Mesenteric fat pad (tissue), 1 donor: ENCODE data around the gene NECAB2. TPM values are rescaled to one million over a fixed set of nuclear protein-coding genes. Genes with fewer than 3 reads are reported as not detected.
"Not testable (repeated sequence)": the region's sequence is repeated elsewhere in the genome, so short reads cannot be mapped to it uniquely, and the experiment has no call there.

Experiments
- DNase-seq: peaks from one replicate; pipeline ENCODE4 v3.0.0-alpha.2; 2020; ENCODE audit warnings: low spot score
- total RNA-seq: library from RNA; stranded (reverse); fragmentation: NEBNext Ultra II Directional; extraction: Animal tissue kit (Norgen Biotek cat#: 25700); gene quantifications from one replicate; pipeline ENCODE4 v1.2.1, GENCODE V29; 2021
- donor health status: DM: yes; HTN: yes; CAD: no.

Gene NECAB2
- total RNA-seq, 1 donor from 2014 or later: 1.5 TPM

GRCh38 chr16:83935858-83936255, 32.2 kb upstream of the NECAB2 start:
- DNase-seq: no peak

- no peak for DNase-seq
Measured at GRCh38 chr16:83936581-83937165, 31.4 kb upstream of the NECAB2 start.

- no peak for DNase-seq
Measured at GRCh38 chr16:83937267-83937666, 30.8 kb upstream of the NECAB2 start.

- DNase-seq: no peak
Measured at GRCh38 chr16:83937922-83938885, 29.8 kb upstream of the NECAB2 start.

GRCh38 chr16:83939266-83939855, 28.7 kb upstream of the NECAB2 start:
- no peak for DNase-seq

GRCh38 chr16:83940119-83940518, 27.9 kb upstream of the NECAB2 start:
- no peak for DNase-seq

GRCh38 chr16:83940630-83941378, 27.2 kb upstream of the NECAB2 start:
- DNase-seq: no peak

GRCh38 chr16:83941546-83941945, 26.5 kb upstream of the NECAB2 start:
- not testable (repeated sequence) for DNase-seq

- no peak for DNase-seq
Measured at GRCh38 chr16:83942074-83942473, 26.0 kb upstream of the NECAB2 start.

GRCh38 chr16:83942815-83943515, 25.1 kb upstream of the NECAB2 start:
- no peak for DNase-seq

GRCh38 chr16:83943516-83944050, 24.5 kb upstream of the NECAB2 start:
- no peak for DNase-seq

GRCh38 chr16:83945587-83945986, 22.5 kb upstream of the NECAB2 start:
- no peak for DNase-seq

GRCh38 chr16:83946154-83946780, 21.8 kb upstream of the NECAB2 start:
- DNase-seq: no peak

GRCh38 chr16:83946781-83947566, 21.1 kb upstream of the NECAB2 start:
- DNase-seq: no peak

- DNase-seq: no peak
Measured at GRCh38 chr16:83947642-83948234, 20.3 kb upstream of the NECAB2 start.

- no peak for DNase-seq
Measured at GRCh38 chr16:83948914-83949723, 18.9 kb upstream of the NECAB2 start.

GRCh38 chr16:83949724-83950001, 18.4 kb upstream of the NECAB2 start:
- no peak for DNase-seq

GRCh38 chr16:83950862-83951399, 17.1 kb upstream of the NECAB2 start:
- not testable (repeated sequence) for DNase-seq
